Right lung (tissue), 5 donors: ENCODE measurements around the gene AMZ2. TPM values are rescaled to one million over a fixed set of nuclear protein-coding genes. Genes with fewer than 3 reads are reported as not detected.
"Not testable (repeated sequence)": the region's sequence is repeated elsewhere in the genome, so short reads cannot be mapped to it uniquely, and the experiment has no call there.

Experiments used
- DNase-seq, 2 donors: peaks; one replicate each; pipeline ENCODE4 v3.0.0-alpha.2; 2013
- polyA plus RNA-seq, 5 donors: library from polyadenylated mRNA; unstranded; fragments of 120-200 nt; gene quantifications; one replicate each; pipeline versions ENCODE4 v1.2.1 to v1.2.3, GENCODE V29; 2013; ENCODE audit warnings: inconsistent platforms in 1 of 5, low replicate concordance in 1 of 5; ENCODE audit not compliant: insufficient read length in 5 of 5, insufficient read depth in 1 of 5

AMZ2 gene
- polyA plus RNA-seq, 5 donors: 69.6 to 93.8 (median 81.5) TPM

DNA sequence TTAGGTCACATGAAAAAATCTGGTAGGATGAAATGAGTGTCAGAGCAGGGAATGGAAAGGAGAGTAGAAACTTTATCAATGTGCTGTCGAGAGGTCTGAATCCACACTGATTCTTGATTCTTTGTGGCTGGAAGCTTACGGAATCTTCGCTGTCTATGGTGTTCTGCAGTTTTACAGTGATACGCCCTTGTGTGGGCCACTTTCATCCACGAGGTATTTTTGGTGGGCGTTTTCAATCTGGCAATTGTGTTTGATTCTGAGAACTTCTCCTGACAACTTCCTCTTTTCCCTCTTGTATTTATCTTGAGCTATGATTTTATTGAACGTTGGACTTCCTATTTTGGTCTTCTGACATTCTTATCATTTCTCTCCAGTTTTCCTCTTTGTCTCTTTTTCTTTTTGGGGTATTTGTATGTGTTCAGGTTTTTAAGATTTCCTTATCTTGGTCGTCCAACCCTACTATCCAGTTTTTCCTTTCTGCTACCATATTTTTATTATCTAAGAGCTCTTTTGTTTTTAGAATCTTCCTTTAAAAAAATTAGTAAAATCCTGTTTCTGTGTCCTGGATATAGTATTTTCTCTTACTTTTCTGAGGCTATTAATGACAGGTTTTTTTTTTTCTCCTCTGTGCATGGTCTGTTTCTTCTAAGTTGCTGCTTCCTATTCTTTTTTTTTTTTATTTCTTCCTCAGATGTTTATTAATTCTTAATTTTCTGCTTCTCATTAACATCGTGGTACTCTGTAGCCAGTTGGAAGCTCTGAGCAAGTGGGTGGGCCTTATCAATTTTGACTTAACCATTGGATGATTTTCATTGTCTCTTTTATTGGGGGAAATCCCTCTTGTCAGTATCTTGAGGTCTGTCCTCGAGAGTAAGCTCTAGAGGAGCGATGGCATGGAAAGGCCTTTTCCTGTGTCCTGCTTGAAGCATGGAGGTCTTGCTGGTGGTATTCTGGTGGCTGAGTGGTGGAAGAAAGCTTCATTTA lies 34.1 kb upstream of the AMZ2 start:
- DNase-seq: not testable (repeated sequence)

DNA sequence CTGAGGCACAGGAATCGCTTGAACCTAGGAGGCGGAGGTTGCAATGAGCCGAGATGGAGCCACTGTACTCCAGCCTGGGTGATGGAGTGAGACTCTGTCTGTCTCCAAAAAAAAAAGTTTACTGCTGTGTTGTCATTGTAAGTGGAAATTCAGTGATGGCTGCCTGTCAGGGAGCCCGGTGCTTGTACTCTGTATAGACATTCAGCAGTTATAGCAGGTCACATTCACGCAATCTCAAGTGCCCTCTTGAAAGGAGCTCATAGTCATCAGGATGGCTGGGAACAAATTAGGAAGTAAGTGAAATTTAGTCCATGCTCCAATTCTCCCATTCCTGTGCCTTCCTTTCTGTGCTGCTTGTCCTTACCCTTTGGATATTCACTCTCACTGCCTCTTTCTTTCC lies 32.4 kb upstream of the AMZ2 start:
- not testable (repeated sequence) for DNase-seq

DNA sequence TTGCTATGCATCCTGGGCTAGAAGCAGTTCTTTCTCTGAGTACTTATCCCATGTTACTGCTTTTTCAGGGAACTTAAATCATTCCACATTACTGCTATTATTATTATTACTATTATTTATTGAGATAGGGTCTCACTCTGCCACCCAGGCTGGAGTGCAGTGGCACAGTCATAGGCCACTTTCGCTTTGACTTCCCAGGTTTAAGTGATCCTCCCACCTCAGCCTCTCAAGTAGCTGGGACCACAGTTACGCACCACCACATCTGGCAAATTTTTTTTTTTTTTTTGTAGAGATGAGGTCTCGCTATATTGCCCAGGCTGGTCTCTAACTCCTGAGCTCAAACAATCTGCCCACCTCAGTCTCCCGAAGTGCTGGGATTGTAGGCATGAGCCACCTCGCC lies 28.4 kb upstream of the AMZ2 start:
- not testable (repeated sequence) for DNase-seq

DNA sequence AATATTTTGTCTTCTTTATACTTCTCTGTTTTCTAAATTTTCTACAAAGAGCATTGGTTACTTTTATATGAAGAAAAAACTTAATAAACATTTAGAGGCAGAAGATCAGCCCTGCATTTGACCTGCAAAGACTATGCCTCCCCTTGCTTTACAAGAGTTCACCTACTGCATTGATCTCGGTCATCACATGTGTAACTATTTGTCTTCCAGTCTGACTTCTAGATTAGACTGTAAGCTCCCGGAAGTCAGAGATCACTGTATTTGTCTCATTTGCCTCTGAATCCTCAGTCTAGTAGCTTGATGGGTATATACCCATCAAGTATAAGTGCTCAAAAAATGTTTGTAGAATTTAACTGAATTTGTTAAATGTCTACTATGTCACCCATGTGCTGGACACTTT lies 27.7 kb upstream of the AMZ2 start:
- DNase-seq: not testable (repeated sequence)

DNA sequence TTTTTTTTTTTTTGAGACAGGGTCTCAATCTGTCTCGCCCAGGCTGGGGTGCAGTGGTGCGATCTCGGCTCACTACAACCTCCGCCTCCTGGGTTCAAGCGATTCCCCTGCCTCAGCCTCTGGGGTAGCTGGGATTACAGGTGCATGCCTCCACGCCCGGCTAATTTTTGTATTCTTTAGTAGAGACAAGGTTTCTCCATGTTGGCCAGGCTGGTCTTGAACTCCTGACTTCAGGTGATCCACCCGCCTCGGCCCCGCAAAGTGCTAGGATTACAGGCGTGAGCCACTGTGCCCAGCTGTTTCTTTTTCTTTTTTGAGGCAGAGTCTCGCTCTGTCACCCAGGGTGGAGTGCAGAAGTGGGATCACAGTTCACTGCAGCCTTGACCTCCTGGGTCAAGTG lies 27.1 kb upstream of the AMZ2 start:
- DNase-seq: not testable (repeated sequence)

DNA sequence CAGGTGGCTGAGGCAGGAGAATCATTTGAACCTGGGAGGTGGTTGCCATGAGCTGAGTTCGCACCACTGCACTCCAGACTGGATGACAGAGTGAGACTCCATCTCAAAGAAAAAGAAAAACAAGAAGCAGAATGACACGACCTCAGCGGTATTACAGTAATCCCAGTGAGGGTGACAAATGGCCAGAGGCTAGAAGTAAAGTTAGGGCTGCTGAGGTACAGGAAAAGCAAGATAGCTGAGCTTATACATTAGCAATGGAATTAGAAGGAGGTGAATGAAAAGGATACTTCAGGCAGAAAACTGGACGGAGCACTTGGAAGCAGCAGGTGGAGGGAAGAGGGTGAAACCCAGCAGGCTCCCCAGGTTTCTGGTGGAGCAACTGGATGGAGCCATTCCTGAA lies 26.1 kb upstream of the AMZ2 start:
- DNase-seq: no peak

DNA sequence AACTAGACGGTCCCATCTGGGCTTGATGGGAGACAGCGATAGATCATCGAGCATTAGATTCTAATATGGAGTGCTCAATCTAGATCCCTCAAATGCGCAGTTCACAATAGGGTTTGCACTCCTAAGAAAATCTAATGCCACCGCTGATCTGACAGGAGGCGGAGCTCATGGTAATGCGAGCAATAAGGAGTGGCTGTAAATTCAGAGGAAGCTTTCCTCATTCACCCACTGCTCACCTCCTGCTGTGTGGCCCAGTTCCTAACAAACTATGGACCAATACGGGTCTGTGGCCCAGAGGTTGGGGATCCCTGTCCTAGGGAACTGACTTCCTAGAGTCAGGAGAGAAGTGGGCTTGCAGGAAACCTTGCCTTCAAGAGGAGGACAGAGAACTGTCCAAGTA lies 25.2 kb upstream of the AMZ2 start:
- no peak for DNase-seq

DNA sequence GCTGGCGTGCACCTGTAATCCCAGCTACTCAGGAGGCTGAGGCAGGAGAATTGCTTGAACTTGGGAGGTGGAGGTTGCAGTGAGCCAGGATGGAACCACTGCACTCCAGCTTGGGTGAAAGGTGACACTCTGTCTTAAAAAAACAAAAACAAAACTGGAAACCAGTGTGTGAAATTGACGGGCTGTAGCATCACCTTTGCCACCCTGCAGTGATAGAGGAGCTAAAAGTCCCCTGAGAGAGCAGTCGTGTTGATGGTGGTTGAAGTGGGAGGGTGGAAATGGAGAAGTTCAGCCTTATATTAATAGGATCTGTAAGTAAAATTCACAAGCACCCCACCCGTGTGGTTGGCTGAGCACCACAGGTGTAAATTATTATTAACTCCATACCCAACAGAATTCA lies 22.8 kb upstream of the AMZ2 start:
- not testable (repeated sequence) for DNase-seq

DNA sequence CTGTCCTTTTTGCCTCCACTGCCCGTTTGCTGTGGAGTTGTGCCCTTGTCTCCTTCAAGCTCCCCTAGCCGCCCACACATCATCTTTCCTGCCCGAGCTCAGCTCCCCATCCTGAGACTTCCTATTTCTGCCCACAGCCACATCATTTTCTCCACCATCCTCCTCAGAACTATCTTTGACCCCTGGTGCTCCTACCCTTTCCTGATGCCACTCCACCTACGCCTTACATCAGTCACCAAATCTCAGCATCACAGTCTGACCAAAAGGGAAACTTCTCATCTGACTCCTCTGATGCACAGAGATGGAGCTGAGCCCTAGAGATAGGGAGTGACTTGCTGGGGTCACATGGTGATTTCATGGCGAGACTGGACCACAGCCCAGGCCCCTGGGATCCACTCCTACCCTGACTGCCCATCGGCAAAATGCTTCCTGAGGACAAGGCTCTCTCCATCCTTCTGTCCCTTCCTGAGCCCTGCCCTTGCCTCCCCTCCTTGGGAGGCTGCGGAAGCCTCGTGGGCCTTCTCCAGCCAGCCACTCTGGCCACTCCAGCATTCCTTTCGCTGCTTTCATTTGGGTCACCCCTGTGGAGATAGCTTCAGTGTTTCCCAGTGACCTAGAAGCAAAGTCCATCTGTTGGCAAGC lies 19.7 kb upstream of the AMZ2 start:
- DNase-seq: not testable (repeated sequence)

DNA sequence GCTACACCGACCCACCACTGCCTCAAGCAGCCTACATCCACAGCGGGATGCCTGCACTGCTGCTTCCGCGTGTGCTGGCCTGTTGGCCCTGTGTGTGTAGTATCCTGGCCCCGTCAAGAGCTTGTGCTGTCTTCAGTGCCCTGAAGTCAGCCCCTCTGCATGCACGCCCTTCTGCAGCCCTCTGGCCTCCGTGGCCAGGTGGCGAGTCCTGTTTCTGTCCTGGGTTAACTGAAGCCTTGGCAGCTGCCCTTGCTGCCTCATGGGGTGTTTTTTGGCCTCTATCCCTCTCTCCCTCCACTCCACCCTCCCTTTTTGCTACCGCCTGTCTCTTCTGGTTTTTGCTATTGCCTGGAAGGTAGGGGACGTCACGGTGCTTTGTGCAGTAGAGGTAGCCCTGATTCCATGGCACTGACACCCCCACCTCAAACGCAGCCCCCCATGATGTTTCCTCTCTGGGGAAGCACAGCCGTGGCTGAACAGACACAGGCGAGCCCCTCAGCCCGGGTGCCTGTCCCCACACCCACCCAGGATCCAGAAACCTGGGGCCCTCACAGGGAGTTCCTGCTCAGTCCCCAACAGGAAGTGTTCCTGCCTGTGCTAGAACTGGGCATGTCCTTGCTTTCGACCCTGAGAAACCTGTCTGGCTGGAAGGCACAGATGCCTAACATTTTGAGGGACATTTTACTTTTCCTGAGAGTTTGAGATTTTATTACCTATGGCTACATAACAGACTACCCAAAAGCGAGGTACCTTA lies 18.8 kb upstream of the AMZ2 start:
- no peak for DNase-seq

DNA sequence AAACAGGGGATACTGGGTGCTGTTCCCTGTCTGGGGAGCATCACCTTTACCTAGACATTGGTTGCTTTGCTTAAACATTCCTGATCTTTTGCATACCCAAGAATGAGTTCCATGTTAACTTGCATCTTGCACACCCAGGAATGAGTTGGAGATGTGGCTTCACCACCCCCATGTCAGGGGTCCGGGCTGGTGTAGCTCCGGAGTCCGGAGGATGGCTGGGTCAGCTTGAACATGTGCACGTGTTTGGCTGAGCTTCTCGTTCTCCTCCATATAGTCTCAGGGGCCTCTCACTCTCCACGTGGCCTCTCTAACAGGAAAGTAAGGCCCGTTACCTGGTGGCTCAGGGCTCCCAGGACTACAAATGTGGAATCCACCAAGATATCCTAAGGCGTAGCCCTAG lies 18.2 kb upstream of the AMZ2 start:
- DNase-seq: no peak

DNA sequence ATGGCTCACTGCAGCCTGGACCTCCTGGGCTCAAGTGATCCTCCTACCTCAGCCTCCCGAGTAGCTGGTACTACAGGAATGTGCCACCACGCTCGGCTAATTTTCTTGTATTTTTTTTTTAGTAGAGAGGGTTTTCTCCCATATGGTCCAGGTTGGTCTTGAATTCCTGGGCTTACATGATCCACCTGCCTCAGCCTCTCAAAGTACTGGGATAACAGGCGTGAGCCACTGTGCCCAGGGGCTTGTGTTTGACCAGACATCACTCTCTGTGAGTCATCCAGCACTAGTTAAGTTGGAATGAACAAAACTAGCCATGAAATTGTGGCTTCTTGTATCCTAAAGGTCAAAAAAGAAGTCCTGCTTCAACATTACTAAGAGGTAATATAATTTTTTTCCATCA lies 16.7 kb upstream of the AMZ2 start:
- not testable (repeated sequence) for DNase-seq

DNA sequence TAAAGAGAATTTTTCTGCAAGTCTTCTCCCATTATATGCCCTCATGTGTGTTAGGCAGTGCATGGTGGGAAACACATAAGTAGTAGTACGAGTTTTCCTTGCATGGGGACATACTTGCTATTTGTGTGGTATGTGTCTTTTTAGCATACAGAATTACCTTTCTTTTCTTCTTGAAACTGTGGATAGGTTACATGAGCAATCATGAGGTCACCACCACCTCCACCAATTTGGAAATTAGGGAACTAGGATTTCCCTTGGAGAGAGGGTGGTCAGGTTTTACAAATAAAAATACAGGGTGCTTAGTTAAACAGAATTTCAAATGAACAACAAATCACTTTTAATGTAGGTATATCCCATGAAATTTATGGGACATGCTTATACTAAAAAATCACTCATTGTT lies 16.3 kb upstream of the AMZ2 start:
- DNase-seq: no peak

DNA sequence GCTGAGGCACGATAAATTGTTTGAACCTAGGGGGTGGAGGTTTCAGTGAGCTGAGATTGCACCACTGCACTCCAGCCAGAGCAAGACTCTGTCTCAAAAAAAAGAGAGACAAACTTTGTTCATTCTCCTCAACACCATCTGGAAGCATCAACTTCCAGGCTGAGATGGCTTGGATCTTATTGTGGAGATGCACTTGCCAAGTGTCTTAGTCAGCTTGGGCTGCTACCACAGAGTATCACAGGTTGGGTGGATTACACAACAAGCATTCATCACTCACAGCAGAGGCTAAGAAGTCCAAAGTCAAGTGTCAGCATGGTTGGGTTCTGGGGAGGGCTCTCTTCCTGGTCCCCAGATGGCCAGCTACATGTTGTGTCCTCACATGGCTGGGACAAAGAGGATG lies 15.1 kb upstream of the AMZ2 start:
- not testable (repeated sequence) for DNase-seq

DNA sequence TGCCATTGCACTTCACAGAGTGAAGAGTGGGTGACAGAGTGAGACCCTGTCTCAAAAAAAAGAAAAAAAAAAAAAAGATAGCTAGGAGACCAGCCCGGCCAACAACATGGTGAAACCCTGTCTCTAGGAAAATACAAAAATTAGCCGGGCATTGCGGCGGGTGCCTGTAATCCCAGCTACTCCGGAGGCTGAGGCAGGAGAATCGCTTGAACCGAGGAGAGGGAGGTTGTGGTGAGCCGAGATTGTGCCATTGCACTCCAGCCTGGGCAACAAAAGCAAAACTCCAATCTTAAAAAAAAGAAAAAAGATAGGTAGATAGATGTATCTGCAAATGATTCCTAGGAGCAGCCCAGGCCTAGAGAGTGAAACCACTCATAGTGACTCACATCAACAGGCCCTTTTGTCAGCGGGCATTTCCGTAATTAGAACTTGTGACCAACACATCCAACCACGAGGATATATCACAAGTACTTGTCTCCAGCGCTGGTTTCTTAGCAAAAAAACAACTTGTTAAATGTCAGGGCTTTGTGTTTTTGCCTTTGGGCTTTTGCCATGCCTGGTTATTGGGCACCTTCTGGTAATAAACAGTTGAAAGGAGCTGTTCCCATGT lies 13.0 kb upstream of the AMZ2 start:
- not testable (repeated sequence) for DNase-seq

DNA sequence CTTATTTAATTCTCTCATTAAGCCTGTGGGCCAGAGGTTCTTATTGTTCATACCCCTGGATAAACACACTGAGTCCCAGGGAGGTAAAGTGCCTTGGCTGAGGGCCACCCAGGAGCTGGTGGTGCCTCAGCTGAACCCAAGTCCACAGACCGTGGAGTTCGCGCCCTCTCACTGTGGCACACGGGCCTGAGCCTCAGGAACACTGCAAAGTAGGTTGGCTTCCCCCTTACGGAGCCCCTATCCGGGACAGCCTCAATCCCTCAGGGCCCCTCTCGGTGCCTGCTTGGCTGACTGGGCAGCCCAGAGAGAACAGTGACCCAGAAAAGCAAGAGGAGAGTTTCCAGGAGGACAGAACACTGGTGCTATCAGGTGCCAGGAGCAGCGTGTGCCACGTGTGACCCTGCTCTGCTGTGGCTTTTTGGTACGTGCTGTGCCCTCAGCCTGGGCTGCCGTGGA lies 12.5 kb upstream of the AMZ2 start:
- DNase-seq: not testable (repeated sequence)

DNA sequence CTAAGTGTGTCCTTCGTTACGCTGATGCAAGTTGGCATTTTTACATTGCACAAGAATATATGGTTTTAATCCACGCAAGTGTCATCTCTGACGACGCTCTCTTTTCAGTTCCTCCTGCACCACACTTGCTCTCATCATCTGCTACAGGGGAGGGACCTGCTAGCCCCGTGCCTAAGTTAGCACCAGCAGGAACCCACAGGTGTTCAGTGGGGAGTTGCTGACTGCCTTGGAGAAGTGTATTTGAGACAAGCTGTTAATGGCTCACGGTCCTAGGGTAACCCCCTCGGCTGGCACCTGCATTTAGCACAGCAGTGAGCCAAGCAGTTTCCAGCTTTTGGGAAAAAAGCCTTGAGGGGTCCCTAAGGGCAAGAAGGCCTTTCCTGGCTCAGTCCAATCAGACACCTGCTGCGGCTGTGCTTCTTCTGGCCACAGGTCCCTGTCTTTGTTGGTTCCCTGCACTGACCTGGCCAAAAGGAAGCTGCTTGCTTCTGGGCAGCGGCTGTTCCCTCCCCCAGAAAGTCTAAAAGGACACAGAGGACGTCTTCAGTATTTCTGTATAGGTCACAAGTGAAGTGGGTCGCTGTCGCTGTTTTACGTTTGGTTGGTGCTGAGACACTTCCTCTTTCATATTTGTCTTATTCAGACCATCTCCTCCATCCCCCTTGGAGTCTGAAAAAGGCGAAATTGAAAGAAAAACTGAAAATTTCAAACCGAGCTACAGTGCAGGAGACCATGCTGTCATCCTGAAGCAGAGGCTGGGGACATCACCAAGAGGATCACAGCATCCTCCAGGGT lies 10.3 kb upstream of the AMZ2 start:
- not testable (repeated sequence) for DNase-seq

DNA sequence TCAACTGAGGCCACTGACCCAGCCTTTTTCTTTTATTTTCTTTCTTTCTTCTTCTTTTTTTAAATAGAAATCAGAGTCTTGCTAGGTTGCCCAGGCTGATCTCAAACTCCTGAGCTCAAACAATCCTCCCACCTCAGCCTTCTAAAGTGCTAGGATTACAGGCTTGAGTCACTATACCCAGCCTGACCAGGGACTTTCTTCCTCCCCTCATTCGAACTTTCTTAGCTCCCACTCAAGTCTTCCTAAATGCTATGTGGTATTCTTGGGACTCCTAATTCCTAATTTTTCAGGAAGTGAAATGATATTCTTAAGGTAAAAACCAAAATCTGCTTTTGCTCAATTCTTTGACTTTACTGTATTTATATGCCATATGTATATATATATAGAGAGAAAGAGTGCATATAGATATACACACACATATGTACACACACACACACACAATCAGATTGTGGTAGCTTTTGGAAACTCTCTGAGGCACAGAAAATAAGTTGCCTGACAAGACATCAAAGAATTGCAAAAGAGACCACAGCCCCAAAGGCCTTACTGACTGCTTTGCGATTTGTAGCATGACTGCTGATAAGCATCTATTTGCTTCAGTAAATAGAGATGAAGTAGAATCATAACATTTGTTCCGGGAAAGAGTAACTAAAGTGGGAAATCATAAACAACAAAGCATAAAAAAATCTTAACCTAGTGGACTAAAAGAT lies 9.5 kb upstream of the AMZ2 start:
- DNase-seq: no peak

DNA sequence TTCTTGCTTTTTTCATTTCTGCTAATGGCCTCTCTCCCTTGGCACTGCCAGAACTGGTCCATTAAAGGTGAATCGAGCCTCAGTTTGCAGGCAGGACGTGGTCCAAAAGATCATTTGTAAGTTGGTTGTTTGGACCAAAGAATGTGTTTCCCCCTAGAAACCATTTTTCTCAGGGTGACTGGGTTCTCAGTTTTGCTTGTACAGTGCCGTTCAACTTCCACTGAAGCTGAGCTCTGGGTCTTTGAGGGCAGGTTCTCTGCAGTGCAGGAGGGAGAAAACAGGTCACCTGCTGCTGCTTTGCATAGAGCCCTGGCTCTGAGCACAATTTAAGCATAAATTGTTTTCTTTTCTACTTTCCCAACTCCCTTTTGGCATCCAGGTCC lies 9.0 kb upstream of the AMZ2 start:
- DNase-seq: no peak

DNA sequence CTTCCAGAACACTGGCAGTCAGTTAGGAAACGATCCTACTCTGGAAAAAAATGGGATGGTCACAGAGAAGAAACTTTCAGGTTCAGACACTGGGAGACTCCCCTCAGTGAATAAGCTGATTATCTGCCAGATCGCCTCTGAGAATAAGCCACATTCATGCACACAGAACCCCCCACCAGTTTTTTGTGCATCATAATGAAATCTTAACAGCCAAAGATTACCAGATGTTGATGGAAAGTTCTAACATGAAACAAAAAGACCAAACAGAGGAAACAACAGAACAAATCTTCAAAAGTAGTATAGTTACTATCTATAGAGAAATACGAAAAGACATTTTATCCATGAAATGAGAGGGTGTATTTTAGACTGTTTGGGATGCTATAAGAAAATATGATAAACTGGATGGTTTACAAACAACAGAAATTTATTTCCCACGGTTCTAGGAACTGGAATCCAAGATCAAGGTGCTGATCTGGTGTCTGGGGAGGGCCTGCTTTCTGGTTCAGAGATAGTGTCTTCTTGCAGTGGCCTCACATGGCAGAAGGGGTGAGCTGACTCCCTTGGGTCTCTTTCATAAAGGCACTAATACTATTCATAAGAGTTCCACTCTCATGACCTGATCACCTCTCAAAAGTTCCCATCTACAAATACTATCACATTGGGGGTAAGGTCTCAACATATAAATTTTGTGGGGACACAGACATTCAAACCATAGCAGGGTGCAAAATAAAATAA lies 8.0 kb upstream of the AMZ2 start:
- DNase-seq: no peak
